Measurements from ENCODE around the gene TMEM178A.

TMEM178A gene

DNA sequence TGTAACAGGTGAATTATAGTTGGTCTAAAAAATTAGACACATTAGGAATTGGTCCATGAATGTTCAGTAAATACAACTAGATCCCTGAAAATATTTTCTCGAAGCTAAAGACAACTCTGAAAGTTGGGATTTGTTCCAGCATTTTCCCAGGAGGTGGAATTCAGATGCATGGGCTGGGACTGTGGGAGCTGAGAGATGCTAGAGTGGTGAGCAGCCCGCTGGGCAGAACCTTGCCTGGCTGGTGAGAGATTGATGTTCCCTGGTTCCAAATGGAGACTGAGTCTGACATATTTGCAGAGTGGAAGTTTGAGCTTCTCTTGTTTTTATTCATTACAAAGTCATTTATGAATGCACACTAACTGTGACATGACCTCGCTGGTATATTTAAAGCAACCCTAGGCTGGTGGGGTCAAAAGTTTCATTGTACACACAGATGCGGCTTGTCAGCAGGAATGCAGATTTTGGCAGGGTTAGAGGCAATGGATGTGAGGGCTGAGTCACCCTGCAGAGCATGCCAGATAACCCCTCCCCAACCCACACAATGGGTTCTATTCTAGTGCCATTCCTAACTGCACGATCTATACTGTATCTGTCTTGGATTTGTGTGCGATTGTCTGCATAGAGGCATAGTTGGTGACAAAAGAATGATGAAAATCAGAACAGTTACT, 23.5 kb upstream of the TMEM178A start:
- CTCF ChIA-PET = interaction anchor here (0.6 kb wide), 1 partner anchor 1053 kb away, joined by 3 read pairs; no protein-coding TSS in a partner anchor

DNA sequence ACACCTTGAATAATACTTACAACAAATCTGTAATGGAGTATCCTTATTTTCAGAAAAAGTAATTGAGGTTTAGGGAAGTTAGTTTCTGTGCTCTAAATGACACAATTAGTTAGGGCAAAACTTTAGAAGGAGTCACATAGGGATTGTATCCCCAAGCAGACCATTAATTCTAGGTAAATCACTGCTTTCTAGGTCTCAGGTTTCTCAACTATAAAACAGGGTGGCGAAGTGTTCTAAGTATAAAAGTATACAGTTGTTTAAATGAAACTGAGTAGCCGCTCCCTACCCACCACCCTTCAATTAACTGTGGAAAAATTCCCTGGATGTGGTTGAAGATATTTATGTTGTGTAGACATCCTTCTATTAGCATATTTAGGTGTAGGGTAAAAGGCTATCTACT, 19.9 kb upstream of the TMEM178A start:
- TF ChIP-seq, protein P1, sequence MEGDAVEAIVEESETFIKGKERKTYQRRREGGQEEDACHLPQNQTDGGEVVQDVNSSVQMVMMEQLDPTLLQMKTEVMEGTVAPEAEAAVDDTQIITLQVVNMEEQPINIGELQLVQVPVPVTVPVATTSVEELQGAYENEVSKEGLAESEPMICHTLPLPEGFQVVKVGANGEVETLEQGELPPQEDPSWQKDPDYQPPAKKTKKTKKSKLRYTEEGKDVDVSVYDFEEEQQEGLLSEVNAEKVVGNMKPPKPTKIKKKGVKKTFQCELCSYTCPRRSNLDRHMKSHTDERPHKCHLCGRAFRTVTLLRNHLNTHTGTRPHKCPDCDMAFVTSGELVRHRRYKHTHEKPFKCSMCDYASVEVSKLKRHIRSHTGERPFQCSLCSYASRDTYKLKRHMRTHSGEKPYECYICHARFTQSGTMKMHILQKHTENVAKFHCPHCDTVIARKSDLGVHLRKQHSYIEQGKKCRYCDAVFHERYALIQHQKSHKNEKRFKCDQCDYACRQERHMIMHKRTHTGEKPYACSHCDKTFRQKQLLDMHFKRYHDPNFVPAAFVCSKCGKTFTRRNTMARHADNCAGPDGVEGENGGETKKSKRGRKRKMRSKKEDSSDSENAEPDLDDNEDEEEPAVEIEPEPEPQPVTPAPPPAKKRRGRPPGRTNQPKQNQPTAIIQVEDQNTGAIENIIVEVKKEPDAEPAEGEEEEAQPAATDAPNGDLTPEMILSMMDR (conservative IDR thresholded peaks at IDR 0.05; ENCODE audit: low read depth) = no peak
- CTCF ChIA-PET = no interaction called here
- POLR2A ChIA-PET (ENCODE audit: low non-redundant PET) = no interaction called here
- no peak for DNase-seq (ENCODE audit: low spot score)
- no peak overlapping the region for H3K27ac ChIP-seq

More for the DNA sequence above, 23.5 kb upstream of the TMEM178A start:
- POLR2A ChIA-PET (ENCODE audit: low non-redundant PET) = no interaction called here
- TF ChIP-seq, protein P1 (conservative IDR thresholded peaks at IDR 0.05; ENCODE audit: low read depth) = no peak
- peak; percentile 79 for DNase-seq (ENCODE audit: low spot score)
- no peak overlapping the region for H3K27ac ChIP-seq

GRCh38 chr2:39646267-39646666, 19.4 kb upstream of the TMEM178A start:
- ChIA-PET CTCF (no interaction called here), POLR2A (ENCODE audit: low non-redundant PET) (no interaction called here)
- TF ChIP-seq, protein P1 (conservative IDR thresholded peaks at IDR 0.05; ENCODE audit: low read depth) = no peak
- no peak overlapping the region for H3K27ac ChIP-seq
- DNase-seq (ENCODE audit: low spot score) = no peak

DNA sequence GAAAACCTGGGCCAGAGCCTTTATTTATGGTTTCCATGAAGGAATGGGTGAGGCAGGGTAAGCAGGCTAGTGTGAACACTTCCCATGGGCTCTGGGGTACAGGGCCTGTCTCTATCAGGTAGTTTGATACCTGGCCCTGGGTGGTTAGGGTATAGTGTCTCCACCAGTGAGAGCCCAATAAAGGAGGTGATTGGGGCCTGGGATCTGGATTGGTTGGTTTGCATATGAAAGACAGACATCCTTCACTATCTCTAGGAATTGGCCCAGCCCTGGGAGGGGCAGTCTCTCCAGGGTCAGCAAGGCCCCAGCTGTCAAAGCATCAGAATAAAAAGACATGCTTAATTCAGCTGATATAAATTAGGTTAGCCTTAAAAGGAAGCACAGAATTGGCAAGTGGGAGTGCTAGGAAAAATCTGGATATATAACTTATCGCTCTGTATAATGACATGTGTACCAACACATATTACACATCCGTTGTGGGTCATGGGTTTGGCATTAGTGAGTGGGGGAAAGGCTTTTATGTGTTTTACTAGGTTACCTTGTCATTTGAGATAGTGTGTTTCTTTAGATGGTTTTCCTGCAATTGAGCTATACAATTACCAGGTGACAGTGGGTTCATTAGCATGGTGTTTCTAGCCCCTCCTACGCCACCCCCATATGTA, 18.5 kb upstream of the TMEM178A start:
- DNase-seq (ENCODE audit: low spot score) = no peak
- H3K27ac ChIP-seq = no peak overlapping the region
- POLR2A ChIA-PET (ENCODE audit: low non-redundant PET) = no interaction called here
- TF ChIP-seq, protein P1 (conservative IDR thresholded peaks at IDR 0.05; ENCODE audit: low read depth) = no peak
- CTCF ChIA-PET = no interaction called here

DNA sequence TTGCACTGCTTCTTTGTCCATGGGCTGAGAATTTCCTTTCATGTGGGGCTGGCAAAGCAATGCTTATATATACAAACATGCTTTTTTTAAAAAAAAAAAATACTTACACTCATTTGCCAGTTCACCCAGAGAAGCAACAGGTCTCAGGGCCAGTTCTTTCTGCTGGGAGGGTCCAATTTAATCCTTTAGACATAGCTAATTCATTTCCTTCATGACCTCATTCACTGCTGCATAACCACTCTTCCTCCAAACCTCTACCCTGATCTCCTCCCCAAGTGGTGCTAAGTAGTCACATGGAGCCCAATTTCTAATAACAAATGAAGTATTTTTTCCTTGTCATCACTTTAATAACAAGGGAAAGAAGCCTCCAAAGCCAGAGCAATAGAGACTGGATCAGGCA, 17.1 kb upstream of the TMEM178A start:
- no peak overlapping the region for H3K27ac ChIP-seq
- no peak for DNase-seq (ENCODE audit: low spot score)
- CTCF ChIA-PET = no interaction called here
- POLR2A ChIA-PET (ENCODE audit: low non-redundant PET) = no interaction called here
- TF ChIP-seq, protein P1 (conservative IDR thresholded peaks at IDR 0.05; ENCODE audit: low read depth) = no peak

- ChIA-PET CTCF (no interaction called here), POLR2A (ENCODE audit: low non-redundant PET) (no interaction called here)
- TF ChIP-seq, protein P1 (conservative IDR thresholded peaks at IDR 0.05; ENCODE audit: low read depth) = no peak
- DNase-seq (ENCODE audit: low spot score) = no peak
- H3K27ac ChIP-seq = no peak overlapping the region
These were observed 16.2 kb upstream of the TMEM178A start for GRCh38 chr2:39649511-39649910.

Data from RWPE1 (cell line).